Lung (tissue), 12 donors: ENCODE results near the gene DOC2A. TPM values are rescaled to one million over a fixed set of nuclear protein-coding genes. Genes with fewer than 3 reads are reported as not detected.
"Not testable (repeated sequence)": the region's sequence is repeated elsewhere in the genome, so short reads cannot be mapped to it uniquely, and the experiment has no call there.

Experiments
- ATAC-seq: fragments of 200-7000 bp; cut with Tn5 transposase; one replicate; pipeline ENCODE4 v1.9.1; 2020; ENCODE audit warnings: moderate number of reproducible peaks; ENCODE audit not compliant: insufficient read depth, low FRiP score
- DNase-seq, 3 donors: peaks; one replicate each; pipeline ENCODE4 v3.0.0-alpha.2; 2013 to 2017
- H3K27ac ChIP-seq, 2 donors: one replicate each; pipeline ENCODE4 v1.5.1; 2013; ENCODE audit warnings: mild to moderate bottlenecking in 2 of 2, moderate library complexity in 2 of 2, control low read depth in 1 of 2, inconsistent platforms in 1 of 2, low read depth in 1 of 2, low read length in 1 of 2
- H3K27me3 ChIP-seq, 3 donors: one replicate each; pipeline ENCODE4 v1.5.1; 2013; ENCODE audit warnings: low read length in 2 of 3; ENCODE audit not compliant: control insufficient read depth in 3 of 3, insufficient read depth in 3 of 3
- H3K36me3 ChIP-seq, 4 donors: one replicate each; pipeline ENCODE4 v1.5.1; 2013; ENCODE audit warnings: low read length in 4 of 4, mild to moderate bottlenecking in 1 of 4, moderate library complexity in 1 of 4; ENCODE audit not compliant: control insufficient read depth in 4 of 4, insufficient read depth in 4 of 4
- H3K4me1 ChIP-seq, 5 donors: one replicate each; pipeline ENCODE4 v1.5.1; 2013; ENCODE audit warnings: low read length in 5 of 5, mild to moderate bottlenecking in 2 of 5, moderate library complexity in 1 of 5; ENCODE audit not compliant: control insufficient read depth in 5 of 5, insufficient read depth in 5 of 5
- H3K4me3 ChIP-seq: one replicate; pipeline ENCODE4 v1.5.1; 2013; ENCODE audit warnings: mild to moderate bottlenecking, control low read depth, moderate library complexity
- H3K9ac ChIP-seq, 2 donors: one replicate each; pipeline ENCODE4 v1.5.1; 2013; ENCODE audit warnings: low read length in 2 of 2, control low read depth in 1 of 2; ENCODE audit not compliant: insufficient read depth in 1 of 2
- H3K9me3 ChIP-seq, 4 donors: one replicate each; pipeline ENCODE4 v1.5.1; 2013; ENCODE audit warnings: low read length in 3 of 4, mild to moderate bottlenecking in 1 of 4, moderate library complexity in 1 of 4; ENCODE audit not compliant: control insufficient read depth in 4 of 4, insufficient read depth in 3 of 4
- WGBS, 2 donors: extraction: QIAGEN DNeasy Blood & Tissue Kit; methylation state at CpG; one replicate each; pipeline ENCODE4 v1.1.7; 2013; 5-methylcytosine and 5-hydroxymethylcytosine counted together
- polyA plus RNA-seq, 2 donors: library from polyadenylated mRNA; stranded (reverse); fragments of 200-250 nt; gene quantifications; one replicate each; pipeline ENCODE4 v1.2.1, GENCODE V29; 2013
- total RNA-seq, 2 donors: library from RNA; depleted of rRNA in 1 of 2; stranded (reverse); fragments of >200 nt in 1 of 2; gene quantifications; one replicate each; pipeline ENCODE4 v1.2.1, GENCODE V29; 2014 to 2021
- TF ChIP-seq, protein P1 (sequence below): IDR thresholded peaks from 2 replicates; pipeline ENCODE4 v1.5.1; 2012; ENCODE audit warnings: mild to moderate bottlenecking; ENCODE audit errors: control extremely low read depth, extremely low read depth
- donor health status: control.
- donor health status: control.
- donor health status: Bipolar disorder and iron deficiency.
- donor health status: healthy.
- donor health status: DM: yes; HTN: yes; CAD: no.

DOC2A gene
- total and polyA plus RNA-seq, 4 donors: 1.4 to 8.7 (median 2.7) TPM

DNA sequence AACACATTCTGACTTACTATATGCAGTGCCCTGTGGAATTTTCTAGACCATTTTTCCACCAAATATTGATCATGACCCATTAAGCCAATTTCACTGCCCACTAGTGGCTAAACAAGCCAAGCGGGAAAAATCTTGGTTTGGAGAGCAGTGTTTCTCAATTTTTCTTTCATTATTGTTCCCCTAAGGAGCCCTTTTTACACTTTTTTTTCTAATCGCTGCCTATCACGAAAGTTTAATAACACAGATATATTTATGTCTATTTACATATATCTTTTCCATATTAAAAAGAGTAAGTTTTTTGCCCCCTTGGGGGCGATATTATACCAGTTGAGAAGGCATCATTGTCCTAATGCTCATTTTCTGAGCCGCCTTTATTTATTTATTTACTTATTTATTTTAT, 31.0 kb upstream of the DOC2A start:
- 23 to 28% methylated on average over 5 of the region's 5 CpGs for WGBS, 2 donors
- Histone ChIP-seq H3K27ac (no peak overlapping the region), H3K4me3 (no peak overlapping the region), H3K27me3 (peaks cover 0 to 2% (median 0%) of the 10 kb centered on the region in 3 donors), H3K4me1 (no peaks in the 10 kb centered on the region), H3K9ac (no peak overlapping the region), H3K36me3 (no peaks in the 10 kb centered on the region), H3K9me3 (no peaks in the 10 kb centered on the region)
- no peak for ATAC-seq
- TF ChIP-seq, protein P1, sequence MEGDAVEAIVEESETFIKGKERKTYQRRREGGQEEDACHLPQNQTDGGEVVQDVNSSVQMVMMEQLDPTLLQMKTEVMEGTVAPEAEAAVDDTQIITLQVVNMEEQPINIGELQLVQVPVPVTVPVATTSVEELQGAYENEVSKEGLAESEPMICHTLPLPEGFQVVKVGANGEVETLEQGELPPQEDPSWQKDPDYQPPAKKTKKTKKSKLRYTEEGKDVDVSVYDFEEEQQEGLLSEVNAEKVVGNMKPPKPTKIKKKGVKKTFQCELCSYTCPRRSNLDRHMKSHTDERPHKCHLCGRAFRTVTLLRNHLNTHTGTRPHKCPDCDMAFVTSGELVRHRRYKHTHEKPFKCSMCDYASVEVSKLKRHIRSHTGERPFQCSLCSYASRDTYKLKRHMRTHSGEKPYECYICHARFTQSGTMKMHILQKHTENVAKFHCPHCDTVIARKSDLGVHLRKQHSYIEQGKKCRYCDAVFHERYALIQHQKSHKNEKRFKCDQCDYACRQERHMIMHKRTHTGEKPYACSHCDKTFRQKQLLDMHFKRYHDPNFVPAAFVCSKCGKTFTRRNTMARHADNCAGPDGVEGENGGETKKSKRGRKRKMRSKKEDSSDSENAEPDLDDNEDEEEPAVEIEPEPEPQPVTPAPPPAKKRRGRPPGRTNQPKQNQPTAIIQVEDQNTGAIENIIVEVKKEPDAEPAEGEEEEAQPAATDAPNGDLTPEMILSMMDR: no peak
- DNase-seq: peak in 2 of 3 donors; percentile 68 to 72

DNA sequence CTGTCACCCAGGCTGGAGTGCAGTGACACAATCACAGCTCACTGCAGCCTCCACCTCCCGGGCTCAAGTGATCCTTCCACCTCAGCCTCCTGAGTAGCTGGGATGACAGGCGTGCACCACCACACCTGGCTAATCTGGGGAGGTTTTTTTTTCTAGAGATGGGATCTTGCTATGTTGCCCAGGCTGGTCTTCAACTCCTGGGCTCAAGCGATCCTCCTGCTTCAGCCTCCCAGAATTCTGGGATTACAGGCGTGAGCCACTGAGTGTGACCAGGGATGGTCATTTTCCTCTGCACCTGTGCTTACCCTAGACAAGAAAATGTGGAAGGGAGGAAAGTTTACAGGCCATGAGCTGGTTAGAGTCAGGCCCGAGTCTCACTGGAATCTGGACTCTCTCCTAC, 29.9 kb upstream of the DOC2A start:
- not testable (repeated sequence) for ATAC-seq, H3K27ac ChIP-seq, H3K9me3 ChIP-seq, H3K27me3 ChIP-seq, H3K4me3 ChIP-seq, DNase-seq, H3K9ac ChIP-seq, H3K4me1 ChIP-seq, H3K36me3 ChIP-seq
- WGBS, 2 donors: 89 to 90% methylated on average over 5 of the region's 5 CpGs

DNA sequence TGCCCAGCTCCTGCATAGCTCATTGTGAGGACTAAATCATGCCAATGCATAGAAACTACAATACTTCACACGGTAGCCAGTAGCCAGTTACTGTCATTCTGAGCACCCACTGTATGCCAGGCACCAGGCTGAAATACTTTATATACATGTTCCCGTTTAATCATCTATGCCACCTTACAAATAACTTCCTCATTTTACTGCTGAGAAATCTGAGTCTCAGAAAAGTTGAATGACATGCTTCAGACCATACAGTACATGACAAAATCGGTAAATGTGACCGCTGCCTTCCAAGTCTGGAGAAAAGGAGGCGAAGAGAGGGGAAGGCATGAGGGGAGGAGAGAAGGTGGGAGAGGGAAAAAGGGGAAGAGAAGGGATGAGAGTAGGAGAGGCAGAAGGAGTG, 29.4 kb upstream of the DOC2A start:
- Histone ChIP-seq H3K9me3 (no peaks in the 10 kb centered on the region), H3K36me3 (no peaks in the 10 kb centered on the region), H3K27ac (no peak overlapping the region), H3K4me3 (no peak overlapping the region), H3K9ac (no peak overlapping the region), H3K4me1 (no peaks in the 10 kb centered on the region), H3K27me3 (peaks cover 0 to 5% (median 0%) of the 10 kb centered on the region in 3 donors)
- 34 to 55% methylated on average over 5 of the region's 5 CpGs for WGBS, 2 donors
- DNase-seq: no peak
- no peak for ATAC-seq
- TF ChIP-seq, protein P1: no peak

DNA sequence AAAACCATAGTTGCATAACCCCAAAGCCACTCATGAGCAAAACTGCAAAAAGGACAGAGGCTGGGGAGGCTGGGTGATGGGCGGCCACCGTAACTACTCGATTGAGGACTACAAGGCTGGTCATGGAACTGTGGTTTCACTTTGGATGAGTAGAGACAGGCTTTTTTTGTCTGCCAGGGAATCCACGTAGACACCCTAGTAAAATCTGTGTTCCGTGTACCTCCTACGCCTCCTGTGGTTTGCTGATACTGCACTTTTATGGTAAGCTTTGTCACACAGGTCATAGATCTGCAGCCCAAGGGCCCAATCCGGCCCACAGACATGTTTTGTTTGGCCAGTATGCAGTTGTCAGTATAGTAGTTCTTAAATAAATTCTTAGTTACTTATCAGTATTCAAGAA, 22.4 kb upstream of the DOC2A start:
- 75 to 85% methylated on average over 7 of the region's 7 CpGs for WGBS, 2 donors
- no peak overlapping the region for H3K27ac ChIP-seq
- peaks cover 0 to 33% (median 9%) of the 10 kb centered on the region in 3 donors for H3K27me3 ChIP-seq
- H3K9ac ChIP-seq: no peak overlapping the region
- peaks cover 0 to 2% (median 0%) of the 10 kb centered on the region in 4 donors for H3K9me3 ChIP-seq
- TF ChIP-seq, protein P1: no peak
- peaks cover 0 to 14% (median 0%) of the 10 kb centered on the region in 5 donors for H3K4me1 ChIP-seq
- DNase-seq (no peak), ATAC-seq (no peak)
- no peak overlapping the region for H3K4me3 ChIP-seq
- H3K36me3 ChIP-seq: no peaks in the 10 kb centered on the region
